ENCODE data around the gene MAGI2.

DNA sequence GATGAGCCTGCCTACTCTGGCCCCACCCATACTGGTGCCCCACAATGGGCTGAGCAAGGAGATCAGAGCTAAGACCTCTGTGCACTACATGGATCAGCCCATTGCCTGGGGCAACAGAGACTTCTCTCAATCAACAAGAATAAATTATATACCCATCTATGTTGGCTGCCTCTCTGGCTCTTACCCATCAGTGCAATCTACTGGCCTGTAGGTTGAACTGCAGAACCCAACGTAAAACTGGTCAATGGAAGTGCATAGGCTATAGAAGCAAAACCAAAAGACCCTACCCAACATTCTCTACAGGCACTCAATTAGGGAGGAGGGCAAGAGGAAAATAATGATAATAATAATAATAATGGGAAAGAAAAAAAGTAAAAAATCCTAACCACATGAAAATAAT is 574.3 kb downstream of the MAGI2 start:
- TF ChIP-seq, protein P1, sequence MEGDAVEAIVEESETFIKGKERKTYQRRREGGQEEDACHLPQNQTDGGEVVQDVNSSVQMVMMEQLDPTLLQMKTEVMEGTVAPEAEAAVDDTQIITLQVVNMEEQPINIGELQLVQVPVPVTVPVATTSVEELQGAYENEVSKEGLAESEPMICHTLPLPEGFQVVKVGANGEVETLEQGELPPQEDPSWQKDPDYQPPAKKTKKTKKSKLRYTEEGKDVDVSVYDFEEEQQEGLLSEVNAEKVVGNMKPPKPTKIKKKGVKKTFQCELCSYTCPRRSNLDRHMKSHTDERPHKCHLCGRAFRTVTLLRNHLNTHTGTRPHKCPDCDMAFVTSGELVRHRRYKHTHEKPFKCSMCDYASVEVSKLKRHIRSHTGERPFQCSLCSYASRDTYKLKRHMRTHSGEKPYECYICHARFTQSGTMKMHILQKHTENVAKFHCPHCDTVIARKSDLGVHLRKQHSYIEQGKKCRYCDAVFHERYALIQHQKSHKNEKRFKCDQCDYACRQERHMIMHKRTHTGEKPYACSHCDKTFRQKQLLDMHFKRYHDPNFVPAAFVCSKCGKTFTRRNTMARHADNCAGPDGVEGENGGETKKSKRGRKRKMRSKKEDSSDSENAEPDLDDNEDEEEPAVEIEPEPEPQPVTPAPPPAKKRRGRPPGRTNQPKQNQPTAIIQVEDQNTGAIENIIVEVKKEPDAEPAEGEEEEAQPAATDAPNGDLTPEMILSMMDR (IDR thresholded peaks at IDR 0.05; ENCODE audit: borderline replicate concordance, extremely low read depth, low read length, poor library complexity, severe bottlenecking), result no peak
- no peak for TF ChIP-seq EZH2 (IDR thresholded peaks at IDR 0.05; ENCODE audit: borderline replicate concordance, low read depth, low read length, severe bottlenecking)

Data from DND-41 (cell line).